ENCODE measurements around the gene GABBR2.

The GABBR2 gene

DNA sequence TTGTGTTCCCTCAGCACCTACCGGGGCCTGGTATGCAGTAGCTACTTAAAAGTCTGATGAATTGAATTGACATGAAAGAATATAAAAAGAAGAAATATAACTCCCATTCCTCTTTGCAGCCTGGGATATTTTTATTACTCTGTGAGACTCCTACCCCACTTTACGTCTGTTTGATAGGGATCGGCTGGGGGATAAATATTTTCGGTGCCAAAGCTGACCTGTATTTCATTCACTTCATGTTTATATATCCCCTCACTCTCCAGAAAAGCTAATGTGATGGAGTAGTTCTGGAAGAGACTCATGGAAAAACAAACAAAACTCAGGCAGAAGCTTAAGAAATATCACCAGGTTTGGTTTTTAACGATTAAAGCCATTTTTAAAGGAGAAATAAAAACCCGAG lies 345.1 kb downstream of the GABBR2 start:
- no peak for DNase-seq

DNA sequence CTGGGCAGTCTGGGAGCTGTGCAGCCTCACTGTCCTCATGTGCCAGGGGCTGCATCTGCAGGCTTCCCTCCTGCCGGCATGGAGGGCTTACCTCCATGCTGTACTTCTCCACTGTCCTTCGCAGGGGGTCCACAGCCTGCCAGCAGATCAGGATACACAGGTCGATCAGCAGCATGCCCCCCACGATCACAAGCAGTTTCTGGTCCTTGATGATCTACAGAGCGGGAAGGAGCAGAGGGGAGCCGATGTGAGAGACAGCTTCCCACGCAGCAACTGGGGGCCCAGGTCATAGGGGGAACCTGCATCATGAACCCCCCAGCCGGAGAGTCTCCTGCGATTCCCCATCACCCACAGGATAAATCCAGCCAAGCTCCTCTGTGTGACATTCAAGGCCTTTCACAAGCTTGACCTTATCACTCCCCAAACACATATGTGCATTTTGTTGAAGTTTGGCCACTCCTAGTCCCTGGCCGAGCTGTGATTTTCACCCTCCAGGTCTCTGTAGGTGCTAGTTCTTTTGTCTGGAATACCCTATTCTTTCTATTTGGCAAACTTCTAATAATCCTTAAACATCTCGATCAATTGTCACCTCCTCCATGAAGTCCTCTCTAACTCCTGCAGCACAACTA lies 346.0 kb downstream of the GABBR2 start:
- no peak for DNase-seq

DNA sequence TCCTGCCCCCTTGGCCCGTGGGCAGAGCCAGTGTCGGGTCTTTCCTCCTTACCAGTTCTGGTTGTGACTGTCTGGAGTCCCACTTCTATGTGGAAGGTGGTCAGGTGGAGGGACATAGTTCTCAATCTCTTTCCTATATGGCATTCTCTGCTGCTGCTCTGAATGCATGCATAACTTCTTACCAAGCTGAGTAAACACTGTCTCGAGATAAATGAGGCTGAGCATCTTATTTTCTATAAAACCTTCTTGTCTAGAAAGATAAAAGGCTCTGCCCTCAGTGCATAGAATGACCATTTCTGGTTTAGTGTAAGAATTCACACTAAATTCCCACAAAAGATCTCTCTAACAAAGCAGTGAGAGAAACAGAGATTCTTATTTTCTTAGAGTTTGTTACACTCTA lies 347.1 kb downstream of the GABBR2 start:
- no peak for DNase-seq

DNA sequence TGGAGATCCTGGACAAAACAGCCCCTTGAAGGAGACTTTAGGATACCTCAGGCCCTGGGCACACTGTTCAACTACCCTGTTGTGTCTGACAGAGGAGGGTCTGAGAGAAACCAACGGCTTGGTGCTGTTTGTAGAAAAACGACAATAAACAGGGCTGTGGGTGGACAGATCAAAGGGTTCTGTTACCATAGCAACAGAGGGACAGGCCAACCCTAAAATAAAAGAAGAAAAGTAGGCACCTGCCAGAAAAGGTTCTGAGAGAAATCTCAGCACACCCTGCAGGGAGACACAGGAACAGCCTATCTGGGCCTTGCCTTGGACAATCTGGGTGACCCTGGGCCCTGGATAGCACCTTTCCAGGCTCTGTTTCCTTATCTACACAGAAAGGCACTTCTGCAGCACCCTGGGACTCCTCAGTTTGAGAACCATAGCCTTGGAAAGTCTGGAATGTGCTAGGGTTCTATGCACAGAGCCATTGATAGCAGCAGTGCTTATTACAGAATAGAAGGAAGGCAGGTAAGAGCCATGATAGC lies 348.5 kb downstream of the GABBR2 start:
- DNase-seq: no peak

DNA sequence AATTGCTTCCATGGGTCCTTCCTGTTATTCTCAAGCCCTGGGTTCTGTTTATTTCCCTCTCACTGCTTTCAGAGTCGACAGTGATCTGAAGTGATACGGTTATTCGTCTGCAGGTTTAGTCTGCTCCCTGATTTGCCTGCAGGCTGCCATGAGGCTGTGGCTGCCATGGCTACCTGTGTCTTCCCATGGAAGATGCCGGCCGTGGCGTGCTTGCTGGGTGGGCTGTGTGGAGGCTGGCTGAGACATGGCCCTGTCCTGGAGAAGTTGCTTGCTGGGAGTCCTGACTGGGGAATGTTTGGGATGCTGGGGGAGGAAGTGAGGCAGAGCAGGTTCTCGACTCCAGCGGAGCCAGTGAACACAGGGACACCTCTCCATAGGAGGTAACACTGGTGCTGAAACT lies 349.2 kb downstream of the GABBR2 start:
- DNase-seq: no peak

DNA sequence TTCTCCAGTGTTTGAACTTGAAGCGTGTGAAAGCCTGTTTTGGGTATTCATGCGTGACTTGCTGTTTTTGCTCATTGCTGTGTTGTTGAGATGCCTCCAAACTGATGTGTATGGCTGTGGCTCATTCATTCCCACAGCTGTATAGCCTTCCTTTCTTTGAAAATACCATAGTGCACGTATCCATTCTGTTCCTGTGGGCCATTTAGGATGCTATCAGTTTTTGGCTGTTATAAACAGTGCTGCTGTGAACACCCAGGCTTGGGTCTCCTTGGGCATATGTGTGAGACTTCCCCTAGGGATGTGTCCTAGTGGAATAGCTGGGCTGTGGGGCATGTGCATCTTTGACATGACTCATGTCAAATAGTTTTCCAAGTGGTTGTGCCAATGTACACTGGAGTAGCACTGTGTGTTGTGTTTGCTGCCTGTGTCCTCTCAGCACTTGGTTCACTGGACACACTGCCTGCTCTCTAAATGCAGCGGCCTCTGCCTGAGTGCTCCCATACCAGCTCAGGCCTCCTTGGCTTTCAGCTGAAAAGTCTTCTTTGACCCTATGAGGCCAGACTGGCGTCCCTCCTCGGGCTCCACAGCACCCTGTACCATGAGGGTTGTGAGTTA lies 350.7 kb downstream of the GABBR2 start:
- no peak for DNase-seq

DNA sequence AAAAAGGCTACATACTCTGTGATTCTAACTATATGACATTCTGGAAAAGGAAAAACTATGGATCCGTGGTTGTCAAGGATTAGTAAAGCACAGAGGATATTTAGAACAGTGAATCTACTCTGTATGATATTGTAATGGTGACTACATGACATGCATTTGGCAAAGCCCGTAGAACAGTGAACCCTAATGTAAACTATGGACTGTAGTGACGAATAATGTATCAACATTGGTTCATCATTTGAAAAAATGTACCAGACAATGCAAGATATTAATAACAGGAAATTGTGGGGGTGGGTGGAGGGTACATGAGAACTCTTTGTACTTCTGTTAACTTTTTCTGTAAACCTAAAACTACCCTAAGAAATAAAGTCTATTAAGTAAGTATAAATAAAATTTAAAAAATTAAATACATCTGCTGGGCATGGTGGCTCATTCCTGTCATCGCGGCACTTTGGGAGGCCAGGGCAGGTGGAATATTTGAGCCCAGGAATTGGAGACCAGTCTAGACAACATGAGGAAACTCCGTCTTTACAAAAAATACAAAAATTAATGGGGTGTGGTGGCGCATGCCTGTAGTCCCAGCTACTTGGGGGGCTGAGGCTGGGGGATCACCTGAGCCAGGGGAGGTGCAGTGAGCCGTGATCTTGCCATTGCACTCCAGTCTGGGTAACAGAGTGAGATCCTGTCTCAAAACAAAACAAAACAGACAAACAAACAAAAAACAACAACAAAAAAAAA lies 351.6 kb downstream of the GABBR2 start:
- DNase-seq: no peak

DNA sequence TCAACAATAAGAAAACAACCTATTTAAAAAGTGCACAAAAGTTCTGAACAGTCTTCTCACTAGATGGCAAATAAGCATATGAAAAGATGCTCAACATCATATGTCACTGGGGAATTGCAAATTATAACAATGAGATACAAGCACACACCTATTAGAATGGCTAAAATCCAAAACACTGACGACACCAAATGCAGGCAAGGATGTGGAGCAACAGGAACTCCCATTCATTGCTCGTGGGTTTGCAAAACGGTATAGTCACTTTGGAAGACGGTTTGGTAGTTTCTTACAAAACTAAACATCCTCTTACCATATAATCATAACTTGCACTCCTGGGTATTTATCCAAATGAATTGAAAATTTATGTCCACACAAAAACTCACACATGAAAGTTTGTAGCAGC lies 352.4 kb downstream of the GABBR2 start:
- DNase-seq: no peak

DNA sequence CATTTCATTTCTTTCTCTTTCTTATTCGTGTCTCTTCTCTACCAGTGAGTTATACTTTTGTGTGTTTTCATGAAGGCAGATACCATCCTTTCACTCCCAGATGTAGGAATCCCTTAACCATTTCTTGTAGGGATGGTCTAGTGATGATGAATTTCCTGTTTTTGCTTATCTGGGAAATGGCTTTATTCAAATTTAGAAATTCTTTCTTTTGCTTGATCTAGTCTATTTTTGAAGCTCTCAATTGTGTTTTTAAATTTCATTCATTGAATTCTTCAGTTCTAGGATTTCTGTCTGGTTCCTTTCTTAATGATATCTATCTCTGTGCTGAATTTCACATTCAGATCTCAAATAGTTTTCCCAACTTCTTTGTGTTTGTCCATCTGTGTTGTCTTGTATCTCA lies 357.4 kb downstream of the GABBR2 start:
- DNase-seq: no peak

DNA sequence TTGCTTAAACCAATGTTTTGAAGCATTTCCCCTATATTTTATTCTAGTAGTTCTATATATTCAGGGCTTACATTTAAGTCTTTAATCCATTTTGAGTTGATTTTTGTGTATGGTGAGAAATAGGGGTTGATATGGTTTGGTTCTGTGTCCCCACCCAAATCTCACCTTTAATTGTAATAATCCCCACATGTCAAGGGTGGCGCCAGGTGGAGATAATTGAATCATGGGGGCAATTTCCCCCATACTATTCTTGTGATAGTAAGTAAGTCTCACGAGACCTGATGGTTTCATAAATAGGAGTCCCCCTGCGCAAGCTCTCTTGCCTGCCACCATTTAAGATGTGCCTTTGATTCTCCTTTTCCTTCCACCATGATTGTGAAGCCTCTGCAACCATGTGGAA lies 361.1 kb downstream of the GABBR2 start:
- DNase-seq: no peak

DNA sequence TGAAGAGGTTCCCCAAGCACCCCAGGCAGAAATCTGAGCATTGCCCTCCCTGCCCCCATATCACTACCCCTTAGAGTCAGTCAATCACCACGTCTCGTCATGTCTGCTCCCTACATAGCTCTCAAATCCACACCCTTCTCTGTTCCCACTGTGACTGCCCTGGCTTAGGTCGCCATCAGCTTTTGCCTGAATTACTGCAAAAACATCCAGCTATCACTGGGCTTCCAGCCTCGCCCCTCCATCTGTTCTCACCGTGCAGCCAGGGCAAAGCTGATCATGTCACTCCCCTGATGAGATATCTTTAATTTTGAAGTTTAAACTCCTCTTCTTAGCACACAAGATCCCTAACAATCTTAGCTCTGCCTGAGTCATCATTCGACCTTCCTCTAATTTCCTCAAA lies 363.7 kb downstream of the GABBR2 start:
- no peak for DNase-seq

DNA sequence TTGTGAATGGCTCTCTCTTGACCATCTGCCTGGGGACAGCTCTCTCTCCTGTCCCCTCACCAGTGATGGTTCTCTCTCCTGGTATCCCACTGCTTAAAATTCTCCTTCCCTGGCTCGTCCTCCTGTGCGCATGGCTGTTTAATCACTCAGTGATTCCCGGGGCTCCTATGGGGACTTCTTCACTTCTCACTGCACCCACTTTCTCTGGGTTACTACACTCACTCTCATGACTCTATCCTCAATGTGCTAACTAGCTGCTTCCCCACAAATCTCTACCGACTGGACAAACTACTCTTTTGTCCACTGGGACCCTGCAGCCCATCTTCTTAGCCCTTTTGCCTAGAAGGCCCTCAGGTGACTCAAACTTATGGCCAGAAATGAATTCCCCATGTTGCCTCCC lies 364.2 kb downstream of the GABBR2 start:
- no peak for DNase-seq

DNA sequence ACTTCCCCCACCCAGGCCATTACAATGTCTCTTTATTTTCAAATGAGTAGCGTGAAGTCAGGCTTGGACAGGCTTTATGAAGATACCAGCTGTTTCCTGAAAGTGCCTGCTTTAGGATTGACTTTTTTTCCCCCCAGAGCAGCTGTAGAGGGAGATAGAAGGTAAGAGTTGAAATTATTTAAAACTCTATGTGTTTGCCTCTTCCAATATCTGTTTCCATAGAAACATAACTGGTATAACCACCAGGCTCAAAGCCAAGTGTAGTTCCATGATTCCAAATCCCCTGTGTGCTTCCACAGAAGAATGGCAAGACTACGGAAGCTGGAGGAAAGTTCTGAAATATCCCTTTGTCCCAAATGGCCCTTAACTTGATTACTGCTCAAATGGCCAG lies 365.9 kb downstream of the GABBR2 start:
- DNase-seq: no peak

DNA sequence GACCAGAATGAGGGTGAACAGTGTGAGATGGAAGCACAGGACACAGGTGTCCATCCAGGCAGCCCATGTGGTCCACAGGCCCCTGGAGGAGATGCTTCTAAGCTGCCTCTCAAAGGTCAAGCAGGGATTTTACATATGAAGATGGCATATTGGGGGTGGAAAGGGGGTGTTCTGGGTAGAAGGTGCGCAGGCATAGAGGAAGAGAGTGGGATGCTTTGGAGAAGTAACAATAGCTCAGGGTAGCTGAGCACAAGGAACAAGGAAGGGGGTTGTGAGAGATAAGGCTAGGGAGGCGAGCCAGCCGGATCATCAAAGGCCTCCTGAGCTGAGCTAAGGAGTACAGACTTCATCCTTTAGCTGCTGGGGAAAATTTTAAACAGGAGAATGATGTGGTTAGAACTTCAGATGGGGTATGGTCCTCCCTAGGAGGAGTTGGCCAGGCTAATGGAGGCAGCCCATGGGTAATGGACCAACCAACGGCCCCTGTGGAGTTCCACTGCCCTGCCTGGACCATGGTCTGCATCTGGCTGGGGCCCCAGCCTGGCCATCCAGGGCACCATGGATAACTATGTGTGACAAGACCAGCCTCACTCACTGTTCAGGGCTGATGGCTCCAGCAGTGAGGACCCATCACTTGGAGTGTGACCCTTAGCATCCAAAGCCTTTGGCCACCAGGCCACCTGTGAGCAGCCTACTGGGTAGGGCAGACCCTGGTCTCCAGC lies 366.5 kb downstream of the GABBR2 start:
- no peak for DNase-seq

DNA sequence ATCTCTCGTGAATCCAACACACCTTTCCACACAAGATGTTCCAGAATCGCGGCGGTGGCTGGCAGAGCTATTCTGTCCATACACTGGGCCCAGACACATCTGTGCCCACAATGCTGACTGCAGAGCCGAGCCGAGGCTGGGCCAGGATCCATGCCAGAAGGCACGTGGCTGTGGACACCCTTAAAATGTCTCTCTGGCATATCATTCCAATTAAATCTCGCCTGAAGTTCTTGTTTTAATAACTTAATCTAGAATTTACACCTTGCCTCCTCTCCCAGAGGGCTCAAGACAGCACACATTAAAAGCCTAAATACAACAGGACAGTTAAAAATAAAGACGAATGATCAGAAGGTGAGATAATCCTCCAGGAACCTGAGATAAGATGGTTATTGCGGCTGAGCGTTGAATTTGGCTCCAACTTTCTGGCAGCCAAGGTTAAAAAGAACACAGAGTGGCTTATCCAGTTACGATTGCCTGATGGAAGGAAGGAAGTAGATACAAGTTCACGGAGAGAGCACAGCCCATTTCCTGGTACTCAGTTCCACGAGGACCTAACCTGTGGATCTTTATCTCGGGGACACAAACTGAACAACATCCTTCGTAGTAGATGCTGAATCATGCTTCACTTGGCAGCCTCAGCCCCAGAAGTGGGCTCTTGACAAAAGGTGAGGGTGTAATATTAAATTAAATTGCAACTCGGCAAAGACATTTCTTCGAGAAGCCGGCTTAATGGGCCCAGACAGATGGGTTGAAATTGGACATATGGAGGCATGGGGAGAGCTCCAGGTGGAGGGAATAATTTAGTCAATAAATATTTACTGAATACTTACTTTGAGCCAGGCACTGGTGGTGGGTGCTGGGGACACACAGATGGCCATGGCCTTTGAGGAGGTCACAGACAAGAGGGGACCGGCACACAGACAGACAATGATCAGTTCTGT lies 367.3 kb downstream of the GABBR2 start:
- peak in 1 of 2 experiments; percentile 18 for DNase-seq

DNA sequence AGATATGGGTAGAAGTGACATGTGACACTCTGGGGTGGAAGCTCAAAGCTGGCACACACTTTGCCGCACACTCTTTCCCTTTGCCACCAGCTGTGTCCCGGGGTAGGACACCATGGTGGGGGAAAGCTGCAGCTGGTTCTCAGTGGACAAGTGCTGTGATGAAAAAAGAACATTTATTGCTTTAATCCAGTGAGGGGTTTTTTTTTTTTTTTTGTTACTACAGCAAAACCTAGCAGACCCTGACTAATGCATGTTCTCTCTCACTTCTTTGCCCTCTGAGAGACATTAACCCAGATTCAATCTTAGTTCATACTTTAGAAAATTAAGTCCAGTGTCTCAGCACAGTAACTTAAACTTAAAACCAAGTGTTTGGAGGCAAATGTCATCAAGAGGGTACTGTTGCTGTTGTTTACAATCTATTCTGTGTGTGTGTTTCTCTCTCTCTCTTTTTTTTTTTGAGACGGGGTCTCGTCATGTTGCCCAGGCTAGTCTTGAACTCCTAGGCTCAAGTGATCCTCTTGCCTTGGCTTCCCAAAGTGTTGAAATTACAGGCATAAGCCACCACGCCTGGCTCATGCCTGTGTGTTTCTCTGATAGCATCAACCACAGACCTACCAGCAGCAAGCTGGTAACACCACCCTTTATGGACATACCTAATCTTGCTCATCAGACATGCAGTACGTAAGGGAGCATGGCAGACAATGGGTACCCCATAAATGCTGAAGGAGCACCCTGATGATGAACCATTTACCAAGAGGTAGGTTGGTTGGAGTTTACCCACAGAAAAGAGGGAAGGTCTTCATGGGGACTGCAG lies 368.5 kb downstream of the GABBR2 start:
- no peak for DNase-seq

DNA sequence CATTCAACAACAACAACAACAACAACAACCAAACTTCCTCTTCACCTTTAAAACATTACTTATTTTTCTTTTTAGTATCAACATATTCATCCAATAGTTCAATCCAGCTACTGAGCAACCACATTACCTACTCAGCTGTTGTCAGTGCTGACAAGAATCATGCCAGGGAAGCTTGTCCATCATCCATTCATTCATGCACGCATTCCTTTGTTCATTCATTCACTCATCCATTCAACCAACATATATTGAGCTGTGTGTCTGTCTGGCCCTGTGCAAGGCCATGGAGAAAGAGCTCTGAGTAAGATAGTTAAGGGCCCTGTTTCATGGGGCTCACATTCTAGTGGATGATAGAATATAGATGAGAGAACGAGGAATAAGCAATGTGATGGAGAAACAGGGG lies 373.1 kb downstream of the GABBR2 start:
- no peak for DNase-seq

DNA sequence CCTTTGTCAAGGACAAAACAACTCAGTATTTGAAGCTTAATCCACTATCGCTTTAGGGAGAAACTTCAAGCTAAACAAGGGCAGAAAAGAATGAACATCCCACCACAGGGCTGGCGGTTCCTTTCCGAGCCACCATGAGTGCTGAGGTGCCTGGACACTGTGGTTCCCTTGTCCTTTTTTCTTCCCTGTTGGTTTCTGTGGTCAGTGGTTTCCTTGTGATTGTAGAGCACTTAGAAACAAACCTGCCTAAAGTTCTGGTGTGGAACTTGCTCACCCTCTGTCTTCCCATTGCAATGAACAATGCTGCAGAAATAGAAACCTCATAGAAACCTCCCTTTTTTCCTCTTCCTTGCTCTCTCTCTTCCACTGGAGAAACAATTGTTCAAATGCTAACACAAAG lies 373.9 kb downstream of the GABBR2 start:
- no peak for DNase-seq

DNA sequence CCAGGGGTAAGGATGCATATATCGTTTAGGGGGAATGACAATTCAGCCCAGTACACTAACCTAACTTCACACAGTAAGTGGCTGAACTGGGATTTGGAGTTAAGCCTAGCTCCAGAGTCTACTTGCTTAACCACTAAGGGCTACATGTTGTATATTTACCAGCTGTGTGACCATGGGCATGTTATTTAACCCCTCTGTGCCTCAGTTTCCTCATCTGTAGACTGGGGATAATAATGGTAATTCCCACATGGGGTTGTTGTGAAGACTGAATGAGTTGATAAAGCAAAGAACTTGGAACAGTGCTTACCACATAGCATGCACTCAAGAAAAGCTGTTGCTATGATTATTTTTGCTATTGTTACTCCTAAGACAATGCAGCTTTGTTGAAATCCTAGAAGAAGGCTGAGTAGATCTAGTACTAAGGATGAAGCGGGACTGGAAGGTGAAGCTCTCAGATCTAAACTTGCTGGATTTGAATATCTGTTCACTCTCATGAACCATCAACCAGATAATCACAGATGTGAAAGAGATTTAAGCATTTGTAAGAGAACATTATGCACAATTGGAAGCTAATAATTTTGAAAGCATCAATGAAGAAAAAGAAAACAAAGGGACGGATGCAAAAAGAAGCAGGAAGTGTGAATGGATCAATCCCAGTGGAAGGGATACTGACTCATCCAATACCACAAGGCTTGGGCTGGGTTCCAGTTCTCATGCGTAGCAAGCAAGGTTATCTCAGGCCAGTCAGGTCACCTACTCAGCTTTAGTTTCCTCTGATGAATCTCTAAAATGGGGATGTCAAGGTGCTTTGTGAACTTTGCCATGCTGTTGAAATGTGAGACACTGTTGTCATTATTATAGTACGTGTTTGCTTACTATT lies 374.8 kb downstream of the GABBR2 start:
- no peak for DNase-seq

DNA sequence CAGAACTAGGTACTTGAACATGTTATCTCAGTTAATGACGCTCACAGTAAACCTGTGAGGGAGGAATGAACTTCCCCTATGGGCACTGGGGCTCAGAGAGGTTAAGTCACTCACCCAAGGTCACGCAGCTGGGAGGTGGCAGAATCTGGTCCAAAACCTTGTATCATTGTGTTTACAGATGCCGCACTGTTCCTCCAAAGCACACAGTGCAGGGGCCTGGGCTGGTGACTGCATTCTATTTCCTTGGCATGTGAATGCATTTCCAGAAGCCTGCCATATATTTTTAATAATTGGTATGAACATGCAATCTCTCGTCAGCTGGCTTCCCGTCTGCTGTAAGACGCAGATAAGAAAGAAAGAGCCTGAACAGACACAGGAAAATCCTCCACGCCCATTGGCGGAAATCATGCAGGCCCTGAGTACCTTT lies 376.3 kb downstream of the GABBR2 start:
- DNase-seq: no peak

Data from NCI-H446 (cell line).